ENCODE results near the gene UVRAG.
A peak's percentile ranks its signal among the peaks of the same experiment; 100 is the strongest.
"Not testable (repeated sequence)": the region's sequence is repeated elsewhere in the genome, so short reads cannot be mapped to it uniquely, and the experiment has no call there.

Gene UVRAG

GRCh38 chr11:76075716-76076115 lies 260.7 kb downstream of the UVRAG start:
- no peak for DNase-seq (ENCODE audit: low spot score)

GRCh38 chr11:76076253-76076652 lies 261.2 kb downstream of the UVRAG start:
- not testable (repeated sequence) for DNase-seq (ENCODE audit: low spot score)

- DNase-seq (ENCODE audit: low spot score), result no peak
These were observed 261.7 kb downstream of the UVRAG start for GRCh38 chr11:76076749-76077148.

GRCh38 chr11:76077575-76078150 lies 262.7 kb downstream of the UVRAG start:
- DNase-seq (ENCODE audit: low spot score), result peak; percentile 4

GRCh38 chr11:76081084-76081483 lies 266.1 kb downstream of the UVRAG start:
- not testable (repeated sequence) for DNase-seq (ENCODE audit: low spot score)

GRCh38 chr11:76083563-76084451 lies 268.8 kb downstream of the UVRAG start:
- no peak for DNase-seq (ENCODE audit: low spot score)

GRCh38 chr11:76085270-76085669 lies 270.3 kb downstream of the UVRAG start:
- no peak for DNase-seq (ENCODE audit: low spot score)

- DNase-seq (ENCODE audit: low spot score), result peak; percentile 63
These were observed 272.0 kb downstream of the UVRAG start for GRCh38 chr11:76086743-76087635.

GRCh38 chr11:76087749-76088148 lies 272.7 kb downstream of the UVRAG start:
- DNase-seq (ENCODE audit: low spot score), result no peak

- no peak for DNase-seq (ENCODE audit: low spot score)
These were observed 273.5 kb downstream of the UVRAG start for GRCh38 chr11:76088511-76088910.

GRCh38 chr11:76090174-76090573 lies 275.2 kb downstream of the UVRAG start:
- DNase-seq (ENCODE audit: low spot score), result no peak

GRCh38 chr11:76090821-76091220 lies 275.8 kb downstream of the UVRAG start:
- no peak for DNase-seq (ENCODE audit: low spot score)

GRCh38 chr11:76094740-76095139 lies 279.7 kb downstream of the UVRAG start:
- no peak for DNase-seq (ENCODE audit: low spot score)

GRCh38 chr11:76095891-76096290 lies 280.9 kb downstream of the UVRAG start:
- DNase-seq (ENCODE audit: low spot score), result no peak

- DNase-seq (ENCODE audit: low spot score), result no peak
These were observed 281.5 kb downstream of the UVRAG start for GRCh38 chr11:76096552-76096951.

- DNase-seq (ENCODE audit: low spot score), result no peak
These were observed 287.8 kb downstream of the UVRAG start for GRCh38 chr11:76102802-76103201.

GRCh38 chr11:76103460-76103859 lies 288.4 kb downstream of the UVRAG start:
- no peak for DNase-seq (ENCODE audit: low spot score)

GRCh38 chr11:76104285-76104684 lies 289.3 kb downstream of the UVRAG start:
- no peak for DNase-seq (ENCODE audit: low spot score)

- DNase-seq (ENCODE audit: low spot score), result no peak
These were observed 290.6 kb downstream of the UVRAG start for GRCh38 chr11:76105637-76106036.

GRCh38 chr11:76107971-76108370 lies 293.0 kb downstream of the UVRAG start:
- peak; percentile 53 for DNase-seq (ENCODE audit: low spot score)

GRCh38 chr11:76114238-76114637 lies 299.2 kb downstream of the UVRAG start:
- no peak for DNase-seq (ENCODE audit: low spot score)

- no peak for DNase-seq (ENCODE audit: low spot score)
These were observed 300.5 kb downstream of the UVRAG start for GRCh38 chr11:76115555-76115954.

- DNase-seq (ENCODE audit: low spot score), result no peak
These were observed 304.0 kb downstream of the UVRAG start for GRCh38 chr11:76119032-76119431.

Measured in AG08395 (cell line).